HepG2 (cell line): ENCODE results near the gene WDR43. TPM values are rescaled to one million over a fixed set of nuclear protein-coding genes. Genes with fewer than 3 reads are reported as not detected.
A peak's percentile ranks its signal among the peaks of the same experiment; 100 is the strongest.

Experiments
- BRF2 ChIP-seq: sonication (generic); formaldehyde crosslinking; IDR thresholded peaks from 2 replicates; pipeline ENCODE4 v1.8.1; 2022; ENCODE audit warnings: mild to moderate bottlenecking, missing genetic modification reagents
- CREM ChIP-seq, 2 experiments: sonication (generic) in 1 of 2; formaldehyde crosslinking in 1 of 2; IDR thresholded peaks; 2 replicates each; pipeline versions ENCODE4 v1.4.0 to v1.6.1; 2016 to 2020; ENCODE audit warnings: antibody characterized with exemption in 1 of 2, mild to moderate bottlenecking in 1 of 2, missing genetic modification reagents in 1 of 2
- FOXP1 ChIP-seq, 2 experiments: fragments of 450-650 bp in 1 of 2; IDR thresholded peaks; 2 replicates each; pipeline ENCODE4 v1.6.1; 2017 to 2018; ENCODE audit warnings: antibody characterized with exemption in 1 of 2
- FOXP4 ChIP-seq: sonication (generic); formaldehyde crosslinking; IDR thresholded peaks from 2 replicates; pipeline ENCODE4 v1.4.0; 2020; ENCODE audit warnings: missing genetic modification reagents
- HDAC2 ChIP-seq: sonication (generic); formaldehyde crosslinking; IDR thresholded peaks from 2 replicates; pipeline ENCODE4 v1.4.0; 2020; ENCODE audit warnings: missing genetic modification reagents
- REL ChIP-seq: sonication (generic); formaldehyde crosslinking; conservative IDR thresholded peaks from 2 replicates; pipeline ENCODE4 v1.8.0; 2022; ENCODE audit warnings: mild to moderate bottlenecking, missing genetic modification reagents, moderate library complexity
- TGIF2 ChIP-seq: IDR thresholded peaks from 2 replicates; pipeline ENCODE4 v1.6.1; 2016; ENCODE audit warnings: control low read depth, missing compliant biosample characterization
- ZBTB21 ChIP-seq: sonication (generic); formaldehyde crosslinking; IDR thresholded peaks from 2 replicates; pipeline ENCODE4 v1.4.0; 2020; ENCODE audit warnings: missing genetic modification reagents
- ZBTB40 ChIP-seq, 2 experiments: fragments of 450-650 bp in 1 of 2; sonication (generic) in 1 of 2; formaldehyde crosslinking in 1 of 2; IDR thresholded peaks; 2 replicates each; pipeline versions ENCODE4 v1.6.1 to v1.8.0; 2016 to 2022; ENCODE audit warnings: antibody characterized with exemption in 1 of 2, mild to moderate bottlenecking in 1 of 2, missing genetic modification reagents in 1 of 2
- ZNF12 ChIP-seq: sonication (generic); formaldehyde crosslinking; IDR thresholded peaks from 2 replicates; pipeline ENCODE4 v1.5.0; 2020; ENCODE audit warnings: missing genetic modification reagents
- ZNF367 ChIP-seq: sonication (generic); formaldehyde crosslinking; IDR thresholded peaks from 2 replicates; pipeline ENCODE4 v1.4.0; 2020; ENCODE audit warnings: missing genetic modification reagents, borderline replicate concordance
- polyA plus RNA-seq, 8 experiments: library from polyadenylated mRNA; depleted of rRNA in 3 of 8; stranded (reverse) in 7 of 8; unstranded in 1 of 8; fragments of >200 nt; fragmentation: Illumina TruSeq in 4 of 8; extraction: Trizol in 4 of 8; gene quantifications; 2 replicates each; pipeline versions ENCODE4 v1.2.1 to v1.2.3, GENCODE V29; 2011 to 2016; ENCODE audit warnings: low read depth in 4 of 8, missing spikeins in 1 of 8, mixed read lengths in 1 of 8; ENCODE audit not compliant: insufficient read depth in 1 of 8
- total RNA-seq, 5 experiments: library from RNA; depleted of rRNA; stranded (reverse); fragments of >200 nt; fragmentation: Illumina TruSeq; extraction: Trizol; gene quantifications; 2 replicates each; pipeline ENCODE4 v1.2.3, GENCODE V29; 2016; ENCODE audit warnings: low read depth in 1 of 5

The WDR43 gene
- total and polyA plus RNA-seq, 2 of the 13 experiments (the other 11 are each of a cell fraction or from before 2014, with no cell fraction given), result 121 to 167 TPM

GRCh38 chr2:28895189-28895893 is 874 bp downstream of the WDR43 start (continued):
- TF ChIP-seq ZBTB40 (IDR thresholded peaks at IDR 0.05) (no peak), ZBTB40 (CRISPR knock-in tag; IDR thresholded peaks at IDR 0.05) (0 out of 2 replicates have a peak, but pooled peaks have one; percentile 4), BRF2 (CRISPR knock-in tag) (no peak), FOXP4 (CRISPR knock-in tag) (no peak), ZNF12 (CRISPR knock-in tag) (0 out of 2 replicates have a peak, but pooled peaks have one; percentile 30), CREM (IDR thresholded peaks at IDR 0.05) (no peak), CREM (CRISPR knock-in tag; IDR thresholded peaks at IDR 0.05) (no peak), HDAC2 (CRISPR knock-in tag) (no peak), REL (CRISPR knock-in tag) (0 out of 2 replicates have a peak, but pooled peaks have one; percentile 40), FOXP1 (IDR thresholded peaks at IDR 0.05) (no peak), FOXP1 (CRISPR knock-in tag; IDR thresholded peaks at IDR 0.05) (no peak), ZNF367 (CRISPR knock-in tag) (no peak), ZBTB21 (CRISPR knock-in tag) (0 out of 2 replicates have a peak, but pooled peaks have one; percentile 17), TGIF2 (peak; percentile 59; the same call in 1 of the 2 replicates)
